Measurements from ENCODE around the gene RNF31.
A peak's percentile ranks its signal among the peaks of the same experiment; 100 is the strongest.
"Not testable (repeated sequence)": the region's sequence is repeated elsewhere in the genome, so short reads cannot be mapped to it uniquely, and the experiment has no call there.

The RNF31 gene

DNA sequence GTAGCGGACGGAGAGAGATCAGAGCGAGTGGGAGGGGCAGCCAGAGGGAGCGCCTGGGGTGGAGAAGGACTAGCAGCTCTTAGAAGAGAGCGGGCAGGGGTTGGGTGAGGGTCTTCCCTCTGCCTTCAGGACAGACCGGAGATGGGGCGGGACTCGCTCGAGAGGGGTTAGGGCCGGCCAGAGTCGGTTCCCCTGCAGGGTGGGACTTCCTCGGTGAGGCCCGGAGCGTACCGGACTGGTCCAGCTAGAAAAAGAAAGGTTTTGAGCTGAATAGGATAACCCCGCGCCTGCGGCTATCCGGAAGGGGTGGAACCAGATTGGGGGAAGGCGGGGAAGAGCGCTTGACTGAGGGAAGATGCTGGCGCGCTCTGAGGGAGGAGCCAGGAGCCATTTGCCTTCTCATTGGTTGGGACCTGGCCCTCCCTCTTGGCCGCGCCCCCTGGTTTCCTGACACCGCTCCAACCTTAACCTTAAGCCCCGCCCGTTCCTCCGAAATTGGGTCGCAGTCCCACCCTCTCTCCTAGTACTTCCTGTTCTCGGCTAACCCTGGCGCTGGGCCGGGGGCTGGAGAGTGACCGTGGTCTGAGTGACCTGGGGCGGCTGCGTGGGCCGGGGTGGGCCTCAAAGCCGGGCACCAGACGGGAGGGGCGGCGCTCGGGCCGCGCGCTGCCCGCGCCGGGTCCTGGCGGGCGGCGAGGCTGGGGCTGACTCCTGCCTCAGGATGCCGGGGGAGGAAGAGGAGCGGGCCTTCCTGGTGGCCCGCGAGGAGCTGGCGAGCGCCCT is at the start of gene RNF31:
RNF31 (plus strand) TSS at position 521 of the 783 bp plus-strand sequence; CDS start at position 722, 201 bp downstream.
- DNase-seq: peak; percentile 98

GRCh38 chr14:24098229-24098926 is 48.9 kb upstream of the RNF31 start:
- no peak for DNase-seq

GRCh38 chr14:24098927-24099813 is 48.1 kb upstream of the RNF31 start:
- peak in 1 of 2 experiments; percentile 27 for DNase-seq

- no peak for DNase-seq
Observed at GRCh38 chr14:24100197-24100981, 46.9 kb upstream of the RNF31 start.

GRCh38 chr14:24100982-24101494 is 46.3 kb upstream of the RNF31 start:
- no peak for DNase-seq

DNA sequence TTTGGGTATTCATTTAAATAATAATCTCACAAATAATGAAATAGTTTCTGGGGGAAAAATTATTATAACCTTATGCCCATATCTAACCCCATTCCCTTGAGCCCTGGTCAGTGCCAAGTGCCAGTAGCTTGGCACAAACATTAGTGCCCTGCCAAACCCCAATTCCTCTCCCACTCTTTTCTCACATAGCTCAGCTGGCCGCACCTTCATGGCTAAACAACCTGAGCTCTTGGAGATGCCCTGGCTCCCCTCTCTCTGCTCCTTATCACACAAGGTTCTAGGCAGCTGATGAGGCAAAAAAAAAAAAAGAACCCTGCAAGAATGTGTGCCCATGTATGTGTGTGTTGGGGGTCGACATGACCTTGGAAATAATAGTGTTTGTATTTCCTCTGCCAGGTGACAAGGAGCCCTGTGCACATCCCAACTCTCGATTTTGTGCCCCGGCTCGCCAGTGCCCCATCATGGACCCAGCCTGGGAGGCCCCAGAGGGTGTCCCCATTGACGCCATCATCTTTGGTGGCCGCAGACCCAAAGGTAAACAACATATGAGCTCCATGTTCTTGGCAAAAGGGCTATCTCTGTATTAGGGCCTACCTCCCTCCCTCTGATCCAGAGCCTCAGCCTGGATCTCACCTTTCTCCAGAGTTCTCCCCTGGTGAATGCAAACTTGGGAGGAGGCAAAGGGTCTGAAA is 44.8 kb upstream of the RNF31 start:
- DNase-seq: no peak

- no peak for DNase-seq
Observed at GRCh38 chr14:24103451-24103850, 43.8 kb upstream of the RNF31 start.

DNA sequence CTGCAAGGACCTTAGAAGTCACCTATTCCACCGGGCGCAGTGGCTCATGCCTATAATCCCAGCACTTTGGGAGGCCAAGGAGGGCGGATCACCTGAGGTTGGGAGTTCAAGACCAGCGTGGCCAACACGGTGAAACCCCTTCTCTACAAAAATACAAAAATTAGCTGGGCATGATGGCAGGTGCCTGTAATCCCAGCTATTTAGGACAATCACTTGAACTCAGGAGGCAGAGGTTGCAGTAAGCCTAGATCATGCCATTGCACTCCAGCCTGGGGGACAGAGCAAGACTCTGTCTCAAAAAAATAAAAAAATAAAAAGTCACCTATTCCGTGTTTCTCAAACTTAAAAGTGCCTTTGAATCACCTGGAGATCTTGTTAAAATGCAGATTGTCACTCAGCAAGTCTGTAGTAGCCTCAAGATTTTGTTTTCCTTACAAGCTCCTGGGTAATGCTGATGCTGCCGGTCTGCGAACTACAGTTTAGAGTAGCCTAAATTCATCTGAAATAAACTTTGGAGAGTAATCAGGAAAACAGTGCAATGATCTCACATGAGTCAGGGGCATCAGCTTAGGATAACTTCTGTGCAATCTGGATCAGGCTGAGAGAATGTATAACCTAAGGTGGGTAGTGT is 41.6 kb upstream of the RNF31 start:
- DNase-seq: not testable (repeated sequence)

DNA sequence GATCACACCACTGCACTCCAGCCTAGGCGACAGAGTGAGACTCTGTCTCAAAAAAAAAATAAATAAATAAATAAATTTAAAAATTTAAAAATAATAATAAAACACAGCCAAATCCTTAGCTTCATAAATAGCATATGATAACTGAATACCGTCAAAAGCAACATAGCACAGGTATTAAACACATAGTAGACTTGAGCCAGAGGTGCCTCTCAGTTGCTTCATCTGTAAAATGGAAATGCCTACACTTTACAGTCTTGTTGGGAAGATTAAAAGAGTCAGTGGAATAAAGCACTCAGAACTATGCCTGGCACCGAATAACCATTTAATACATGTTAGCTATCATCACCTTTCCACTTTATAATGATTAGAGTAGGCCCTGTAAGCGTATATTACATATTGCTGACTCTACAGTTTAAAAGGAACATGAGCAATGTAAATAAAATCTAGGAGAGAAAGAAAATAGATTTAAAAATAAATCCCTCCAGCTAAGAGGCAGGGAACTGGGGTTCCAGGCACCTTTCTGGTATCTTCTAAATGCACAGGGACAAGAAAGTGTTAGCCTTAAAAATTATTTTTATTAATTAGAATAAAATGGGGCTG is 40.5 kb upstream of the RNF31 start:
- no peak for DNase-seq

DNA sequence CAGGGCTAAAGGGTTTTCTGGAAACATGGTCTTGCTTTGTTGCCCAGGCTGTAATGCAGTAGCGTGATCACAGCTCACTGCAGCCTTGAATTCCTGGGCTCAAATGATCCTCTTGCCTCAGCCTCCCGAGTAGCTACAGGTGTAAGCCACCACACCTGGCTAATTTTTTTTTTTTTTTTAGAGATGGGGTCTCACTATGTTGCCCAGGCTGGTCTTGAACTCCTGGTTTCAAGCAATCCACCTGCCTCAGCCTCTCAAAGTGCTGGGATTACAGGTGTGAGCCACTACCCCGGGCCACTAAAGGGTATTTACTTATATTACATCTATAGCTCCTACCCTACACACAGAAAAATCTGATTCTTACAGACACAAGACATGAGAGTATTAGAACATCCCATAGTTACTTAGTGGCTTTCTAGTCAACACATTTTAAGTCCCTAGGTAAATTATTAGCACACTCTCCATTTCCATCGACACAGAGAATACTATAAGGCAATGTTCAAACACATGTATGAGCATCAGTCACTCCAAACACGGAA is 38.9 kb upstream of the RNF31 start:
- no peak for DNase-seq

DNA sequence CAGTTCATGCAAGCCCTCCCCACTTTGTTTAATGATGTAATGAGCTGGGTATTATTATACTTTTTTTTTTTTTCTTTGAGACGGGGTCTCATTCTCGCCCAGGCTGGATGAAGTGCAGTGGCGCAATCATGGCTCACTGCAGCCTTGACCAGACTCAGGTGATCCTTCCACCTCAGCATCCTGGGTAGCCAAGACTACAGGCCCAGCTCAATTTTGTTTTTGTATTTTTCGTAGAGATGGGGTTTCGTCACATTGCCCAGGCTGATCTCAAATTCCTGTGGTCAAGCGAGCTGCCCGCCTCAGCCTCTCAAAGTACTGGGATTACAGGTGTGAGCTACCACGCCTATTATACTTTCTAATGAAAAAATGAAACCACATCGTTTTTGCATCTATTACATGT is 37.2 kb upstream of the RNF31 start:
- no peak for DNase-seq

DNA sequence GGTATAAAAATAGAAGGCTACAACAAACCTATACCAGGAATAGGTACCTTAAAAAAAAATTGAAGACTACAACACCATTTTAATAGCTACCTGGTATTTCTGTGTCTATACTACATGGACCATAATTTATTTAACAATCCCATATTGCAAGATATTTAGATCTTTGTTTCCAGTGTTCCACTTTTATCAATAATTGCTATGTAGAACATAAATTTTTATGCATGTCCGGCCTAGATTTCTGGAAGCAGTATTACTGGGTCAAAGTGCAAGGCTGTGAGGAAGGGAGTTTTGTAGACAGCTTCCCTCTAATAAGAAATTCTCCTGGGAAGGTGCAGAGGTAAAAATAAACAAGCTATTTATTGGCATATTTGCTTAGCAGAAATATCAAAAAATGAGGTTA is 36.8 kb upstream of the RNF31 start:
- no peak for DNase-seq

DNA sequence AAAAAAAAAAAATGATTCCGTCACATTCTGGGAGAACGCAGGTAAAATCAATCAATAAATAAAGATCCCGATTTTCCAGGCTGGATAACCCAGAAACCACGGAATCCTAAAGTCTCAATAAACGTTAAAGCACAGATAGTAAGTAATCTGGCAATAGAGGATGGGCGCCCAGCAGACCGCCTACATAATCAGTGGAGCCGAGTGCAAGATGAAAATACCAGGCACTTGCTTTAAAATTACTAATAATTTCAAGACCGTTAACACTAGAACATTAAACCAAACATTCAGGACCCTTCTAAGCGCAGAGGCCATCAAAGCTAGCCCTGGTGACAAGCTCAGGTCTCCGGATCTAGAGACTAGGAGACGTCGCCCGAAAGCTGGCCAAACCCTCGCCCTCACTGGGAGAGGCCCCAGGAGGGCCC is 33.9 kb upstream of the RNF31 start:
- no peak for DNase-seq

GRCh38 chr14:24113801-24114531 is 33.3 kb upstream of the RNF31 start:
- DNase-seq: peak; percentile 74 to 92

- peak; percentile 99 for DNase-seq
Observed at GRCh38 chr14:24114532-24115421, 32.5 kb upstream of the RNF31 start, which contains the start of the genes DCAF11 and NRL. TSS of gene DCAF11 (plus strand) at chr14:24114777. CDS start at chr14:24115595, 818 bp downstream. TSS of gene NRL (minus strand) at chr14:24114949. CDS start at chr14:24082848, 32,101 bp downstream.

GRCh38 chr14:24115422-24116127 is 31.7 kb upstream of the RNF31 start:
- no peak for DNase-seq

- DNase-seq: no peak
Observed at GRCh38 chr14:24116128-24116814, 31.0 kb upstream of the RNF31 start.
